IPS-18a (cell line): ENCODE measurements around the gene ATP6V0C.
A peak's percentile ranks its signal among the peaks of the same experiment; 100 is the strongest.
"Not testable (repeated sequence)": the region's sequence is repeated elsewhere in the genome, so short reads cannot be mapped to it uniquely, and the experiment has no call there.

Source experiments
- H3K27ac ChIP-seq: one replicate; pipeline ENCODE4 v1.5.1; 2013; ENCODE audit warnings: low read length
- H3K27me3 ChIP-seq: one replicate; pipeline ENCODE4 v1.6.1; 2013; ENCODE audit warnings: mild to moderate bottlenecking, low read length; ENCODE audit not compliant: control insufficient read depth, insufficient read depth
- H3K36me3 ChIP-seq: one replicate; pipeline ENCODE4 v1.6.1; 2013; ENCODE audit warnings: low read depth, low read length; ENCODE audit not compliant: control insufficient read depth
- H3K4me1 ChIP-seq: one replicate; pipeline ENCODE4 v1.6.1; 2013; ENCODE audit warnings: low read depth, low read length; ENCODE audit not compliant: control insufficient read depth
- H3K4me3 ChIP-seq: one replicate; pipeline ENCODE4 v1.5.1; 2013; ENCODE audit warnings: low read length
- H3K9ac ChIP-seq: one replicate; pipeline ENCODE4 v1.6.1; 2013; ENCODE audit warnings: mild to moderate bottlenecking, low read length, moderate library complexity
- H3K9me3 ChIP-seq: one replicate; pipeline ENCODE4 v1.6.1; 2013; ENCODE audit warnings: low read depth, low read length; ENCODE audit not compliant: control insufficient read depth

The ATP6V0C gene

GRCh38 chr16:2537451-2538379 lies 24.0 kb downstream of the ATP6V0C start, which contains the start of gene PDPK1:
Gene PDPK1 (plus strand): TSS chr16:2538021. CDS start chr16:2538113, 92 bp downstream.
- Histone ChIP-seq H3K9ac (no peak within 1 kb of the TSS), H3K27me3 (peaks cover 9% of the 10 kb centered on the region), H3K9me3 (no peaks in the 10 kb centered on the region), H3K27ac (no peak within 1 kb of the TSS), H3K4me3 (peak within 1 kb of the TSS; percentile 61), H3K4me1 (no peaks in the 10 kb centered on the region), H3K36me3 (no peaks in the 10 kb centered on the region)

GRCh38 chr16:2539192-2539844 lies 25.6 kb downstream of the ATP6V0C start:
- not testable (repeated sequence) for H3K9ac ChIP-seq, H3K9me3 ChIP-seq, H3K27ac ChIP-seq, H3K36me3 ChIP-seq, H3K4me1 ChIP-seq, H3K27me3 ChIP-seq, H3K4me3 ChIP-seq

- not testable (repeated sequence) for H3K27ac ChIP-seq, H3K9ac ChIP-seq, H3K27me3 ChIP-seq, H3K4me1 ChIP-seq, H3K9me3 ChIP-seq, H3K36me3 ChIP-seq, H3K4me3 ChIP-seq
Measured at GRCh38 chr16:2539845-2540458, 26.2 kb downstream of the ATP6V0C start.

- H3K9ac ChIP-seq, H3K4me1 ChIP-seq, H3K9me3 ChIP-seq, H3K27me3 ChIP-seq, H3K4me3 ChIP-seq, H3K27ac ChIP-seq, H3K36me3 ChIP-seq: not testable (repeated sequence)
Measured at GRCh38 chr16:2540912-2541311, 27.2 kb downstream of the ATP6V0C start.

GRCh38 chr16:2541409-2541808 lies 27.7 kb downstream of the ATP6V0C start:
- not testable (repeated sequence) for H3K27ac ChIP-seq, H3K4me3 ChIP-seq, H3K4me1 ChIP-seq, H3K9me3 ChIP-seq, H3K27me3 ChIP-seq, H3K9ac ChIP-seq, H3K36me3 ChIP-seq

- H3K4me1 ChIP-seq, H3K9ac ChIP-seq, H3K4me3 ChIP-seq, H3K36me3 ChIP-seq, H3K27me3 ChIP-seq, H3K9me3 ChIP-seq, H3K27ac ChIP-seq: not testable (repeated sequence)
Measured at GRCh38 chr16:2543771-2544170, 30.0 kb downstream of the ATP6V0C start.

GRCh38 chr16:2550283-2550878 lies 36.6 kb downstream of the ATP6V0C start:
- not testable (repeated sequence) for H3K4me3 ChIP-seq, H3K9me3 ChIP-seq, H3K4me1 ChIP-seq, H3K9ac ChIP-seq, H3K27me3 ChIP-seq, H3K36me3 ChIP-seq, H3K27ac ChIP-seq

- H3K4me1 ChIP-seq, H3K9ac ChIP-seq, H3K9me3 ChIP-seq, H3K4me3 ChIP-seq, H3K27ac ChIP-seq, H3K36me3 ChIP-seq, H3K27me3 ChIP-seq: not testable (repeated sequence)
Measured at GRCh38 chr16:2551420-2551889, 37.7 kb downstream of the ATP6V0C start.

- not testable (repeated sequence) for H3K27me3 ChIP-seq
Measured at GRCh38 chr16:2554709-2555425, 41.1 kb downstream of the ATP6V0C start.

GRCh38 chr16:2557150-2557549 lies 43.4 kb downstream of the ATP6V0C start:
- H3K27me3 ChIP-seq, H3K9ac ChIP-seq, H3K27ac ChIP-seq, H3K36me3 ChIP-seq, H3K9me3 ChIP-seq, H3K4me1 ChIP-seq, H3K4me3 ChIP-seq: not testable (repeated sequence)

More at GRCh38 chr16:2554709-2555425, 41.1 kb downstream of the ATP6V0C start:
- not testable (repeated sequence) for H3K4me1 ChIP-seq, H3K27ac ChIP-seq, H3K4me3 ChIP-seq, H3K36me3 ChIP-seq, H3K9me3 ChIP-seq, H3K9ac ChIP-seq
